GM10847 (cell line): Measurements from ENCODE around the gene NXNL1.

Source experiments
- POLR2A ChIP-seq: IDR thresholded peaks from 2 replicates; pipeline ENCODE4 v1.6.1; 2011; ENCODE audit not compliant: insufficient read length; ENCODE audit errors: extremely low read depth

The NXNL1 gene

DNA sequence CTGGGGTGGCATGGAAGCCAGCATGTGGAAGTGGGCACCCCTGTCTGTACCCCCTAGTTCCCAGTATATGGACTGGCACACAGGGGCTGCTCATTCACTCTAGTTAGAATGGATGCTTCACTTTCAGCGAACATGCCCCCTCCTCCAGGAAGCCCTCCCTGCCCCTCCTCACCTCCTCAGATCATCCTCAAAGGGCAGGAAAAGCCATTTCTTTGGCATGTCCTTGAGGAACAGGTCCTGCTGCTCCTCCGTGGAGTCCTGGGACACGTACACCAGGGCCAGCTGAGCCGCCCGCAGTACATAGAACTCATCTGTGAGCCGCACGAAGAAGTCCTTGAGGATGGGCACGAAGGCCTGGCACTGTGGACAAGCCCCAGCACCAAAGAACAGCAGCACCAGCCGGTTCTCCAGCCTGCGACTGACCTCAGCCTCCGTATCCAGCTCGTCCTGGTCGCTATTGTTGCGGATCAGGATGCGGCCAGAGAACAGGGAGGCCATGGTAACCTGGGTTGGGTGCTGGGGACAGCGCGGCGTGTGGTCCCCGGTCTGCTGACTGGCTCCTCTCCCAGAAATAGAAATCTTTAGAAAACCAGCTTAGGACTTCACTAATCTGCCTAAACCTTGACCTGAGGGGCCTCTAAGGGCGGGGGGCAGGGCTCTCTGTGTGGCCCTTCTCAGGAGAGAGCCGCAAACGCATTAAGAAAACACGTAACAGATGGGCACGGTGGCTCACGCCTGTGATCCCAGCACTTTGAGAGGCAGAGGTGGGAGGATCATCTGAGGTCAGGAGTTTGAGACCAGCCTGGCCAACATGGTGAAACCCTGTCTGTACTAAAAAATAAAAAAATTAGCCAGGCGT, at the start of gene NXNL1:
NXNL1 (minus strand) TSS at position 555 of the 859 bp plus-strand sequence; CDS start at position 498, 57 bp downstream.
- no peak for TF ChIP-seq POLR2A

- TF ChIP-seq POLR2A: no peak
These were observed 46.0 kb upstream of the NXNL1 start for GRCh38 chr19:17506745-17507144.

- TF ChIP-seq POLR2A: no peak
These were observed 44.5 kb upstream of the NXNL1 start for GRCh38 chr19:17505223-17505622.

DNA sequence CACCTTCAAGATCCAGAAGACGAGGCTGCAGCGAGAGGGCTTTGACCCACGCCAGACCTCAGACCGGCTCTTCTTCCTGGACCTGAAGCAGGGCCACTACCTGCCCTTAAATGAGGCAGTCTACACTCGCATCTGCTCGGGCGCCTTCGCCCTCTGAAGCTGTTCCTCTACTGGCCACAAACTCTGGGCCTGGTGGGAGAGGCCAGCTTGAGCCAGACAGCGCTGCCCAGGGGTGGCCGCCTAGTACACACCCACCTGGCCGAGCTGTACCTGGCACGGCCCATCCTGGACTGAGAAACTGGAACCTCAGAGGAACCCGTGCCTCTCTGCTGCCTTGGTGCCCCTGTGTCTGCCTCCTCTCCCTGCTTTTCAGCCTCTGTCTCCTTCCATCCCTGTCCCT, 43.7 kb upstream of the NXNL1 start:
- TF ChIP-seq POLR2A: no peak

GRCh38 chr19:17504030-17504429, 43.3 kb upstream of the NXNL1 start:
- no peak for TF ChIP-seq POLR2A

DNA sequence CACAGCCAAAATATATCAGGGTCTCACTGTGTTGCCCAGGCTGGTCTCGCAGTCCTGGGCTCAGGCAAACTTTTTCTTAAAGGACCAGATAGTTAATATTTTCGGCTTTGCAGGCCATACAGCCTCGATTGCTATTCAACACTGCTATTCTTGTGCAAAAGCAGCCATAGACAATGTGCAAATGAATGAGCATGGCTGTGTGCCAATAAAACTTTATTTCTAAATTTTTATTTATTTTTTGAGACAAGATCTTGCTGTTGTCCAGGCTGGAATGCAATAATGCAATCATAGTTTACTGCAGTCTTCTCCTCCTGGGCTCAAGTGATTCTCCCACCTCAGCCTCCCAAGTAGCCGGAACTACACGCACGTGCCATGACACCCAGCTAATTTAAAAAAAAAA, 42.5 kb upstream of the NXNL1 start:
- TF ChIP-seq POLR2A: no peak

DNA sequence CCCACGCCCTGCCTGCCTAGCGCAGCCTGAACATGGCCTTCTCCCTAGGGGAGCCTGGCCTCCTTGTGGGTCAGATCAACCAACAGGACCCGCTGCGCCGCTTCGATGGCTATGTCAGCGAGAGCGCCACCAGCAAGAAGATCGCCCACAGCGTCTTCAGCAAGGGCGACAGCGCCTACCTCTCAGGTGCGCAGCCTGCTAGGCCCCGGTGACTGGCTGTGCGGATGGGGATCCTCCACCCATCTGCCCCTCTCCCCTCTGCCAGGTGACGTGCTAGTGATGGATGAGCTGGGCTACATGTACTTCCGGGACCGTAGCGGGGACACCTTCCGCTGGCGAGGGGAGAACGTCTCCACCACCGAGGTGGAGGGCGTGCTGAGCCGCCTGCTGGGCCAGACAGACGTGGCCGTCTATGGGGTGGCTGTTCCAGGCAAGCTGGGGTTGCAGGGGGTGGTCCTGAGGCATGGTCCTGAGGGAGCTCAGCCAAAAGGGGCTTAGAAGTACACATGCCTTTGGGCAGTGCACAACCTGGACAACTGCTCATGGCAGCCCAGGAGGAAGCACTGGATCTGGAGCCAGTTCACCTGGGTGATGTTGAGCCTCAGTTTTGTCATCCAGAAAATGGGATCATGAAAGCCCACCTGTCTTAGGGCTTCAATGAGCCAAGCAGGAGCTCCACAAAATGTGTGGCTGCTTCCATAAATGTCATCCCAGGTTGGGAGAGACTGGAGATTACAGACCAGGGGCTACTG, 39.9 kb upstream of the NXNL1 start:
- TF ChIP-seq POLR2A: no peak

DNA sequence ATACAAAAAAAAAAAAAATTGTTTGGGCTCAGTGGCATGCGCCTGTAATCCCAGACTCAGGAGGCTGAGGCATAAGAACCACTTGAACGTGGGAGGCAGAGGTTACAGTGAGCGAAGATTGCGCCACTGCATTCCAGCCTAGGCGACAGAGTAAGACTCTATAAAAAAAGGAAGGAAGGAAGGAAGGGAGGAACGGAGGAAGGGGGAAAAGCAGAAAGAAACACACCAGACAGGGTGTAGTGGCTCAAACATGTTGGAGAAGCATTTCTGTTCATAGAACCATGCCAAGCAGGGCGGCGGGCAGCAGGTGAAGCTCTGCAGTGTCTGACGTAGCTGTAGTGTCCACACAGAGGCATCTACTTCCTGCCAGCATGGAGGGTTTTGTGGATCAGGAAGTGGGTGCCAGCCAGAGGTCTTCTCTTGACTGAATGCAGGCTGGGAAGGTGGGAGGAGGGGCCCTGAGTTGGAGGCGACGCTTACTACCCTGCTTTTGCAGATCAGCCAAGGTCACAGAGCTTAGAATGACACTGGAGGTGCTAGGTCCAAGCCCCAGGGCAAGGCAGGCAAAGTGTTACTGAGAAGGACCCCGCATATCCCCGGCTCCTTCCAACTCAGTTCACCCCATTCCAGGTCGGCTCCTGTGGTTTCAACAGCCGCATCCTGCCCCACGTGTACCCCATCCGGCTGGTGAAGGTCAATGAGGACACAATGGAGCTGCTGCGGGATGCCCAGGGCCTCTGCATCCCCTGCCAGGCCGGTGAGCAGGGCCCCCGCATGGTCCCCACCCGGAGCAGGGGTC, 39.1 kb upstream of the NXNL1 start:
- TF ChIP-seq POLR2A: no peak

DNA sequence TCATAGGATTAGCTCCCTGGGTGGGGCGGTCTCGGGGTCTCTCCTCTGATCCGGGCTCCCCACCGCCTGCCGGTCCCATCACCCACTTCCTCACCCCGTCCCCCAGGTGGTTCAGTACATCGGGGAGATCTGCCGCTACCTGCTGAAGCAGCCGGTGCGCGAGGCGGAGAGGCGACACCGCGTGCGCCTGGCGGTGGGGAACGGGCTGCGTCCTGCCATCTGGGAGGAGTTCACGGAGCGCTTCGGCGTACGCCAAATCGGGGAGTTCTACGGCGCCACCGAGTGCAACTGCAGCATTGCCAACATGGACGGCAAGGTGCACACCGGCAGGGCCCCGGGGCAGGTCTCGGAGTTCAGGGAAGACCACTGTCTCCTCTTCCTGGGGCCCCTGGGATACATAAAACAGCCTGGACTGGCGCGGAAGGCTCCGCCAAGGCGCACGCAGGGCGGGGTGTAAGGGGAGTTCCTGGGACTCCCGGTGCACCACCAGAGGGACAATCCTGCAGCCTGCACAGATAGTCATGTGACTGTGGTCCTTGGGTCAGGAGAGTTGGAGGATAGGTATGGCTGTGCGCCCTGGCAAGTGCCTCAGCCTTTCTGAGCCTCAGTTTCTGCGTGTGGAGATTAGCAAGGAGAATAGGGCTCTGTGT, 36.5 kb upstream of the NXNL1 start:
- no peak for TF ChIP-seq POLR2A

GRCh38 chr19:17496337-17496997, 35.7 kb upstream of the NXNL1 start:
- TF ChIP-seq POLR2A: no peak

GRCh38 chr19:17495639-17496296, 35.0 kb upstream of the NXNL1 start:
- no peak for TF ChIP-seq POLR2A

- no peak for TF ChIP-seq POLR2A
These were observed 30.6 kb upstream of the NXNL1 start for GRCh38 chr19:17491287-17491686.

GRCh38 chr19:17490411-17490810, 29.7 kb upstream of the NXNL1 start:
- no peak for TF ChIP-seq POLR2A
